ENCODE data around the gene TNFSF4. TPM values are rescaled to one million over a fixed set of nuclear protein-coding genes. Genes with fewer than 3 reads are reported as not detected.

Gene TNFSF4
- total RNA-seq, 2 experiments from 2014 or later = 0.17 to 0.33 TPM

DNA sequence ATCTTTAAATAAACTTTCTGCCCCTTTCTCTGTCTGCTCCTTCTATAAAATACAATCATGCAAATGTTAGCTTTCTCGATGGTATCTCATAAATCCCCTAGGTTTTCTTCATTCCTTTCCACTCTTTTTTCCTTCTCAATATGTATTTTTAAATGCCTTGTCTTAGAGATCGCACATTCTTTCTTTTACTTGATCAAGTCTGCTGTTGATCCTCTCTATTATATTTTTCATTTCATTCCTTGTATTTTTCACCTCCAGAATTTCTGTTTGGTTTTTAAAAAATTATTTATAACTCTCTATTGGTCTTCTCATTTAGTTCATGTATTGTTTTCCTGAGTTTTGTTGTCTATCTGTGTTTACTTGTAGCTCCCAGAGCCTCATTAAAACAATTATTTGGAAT is 36.0 kb downstream of the TNFSF4 start:
- H3K27ac ChIP-seq (ENCODE audit: low read depth in 1 of 2, low read length in 2 of 2) = no peak overlapping the region
- H3K36me3 ChIP-seq (ENCODE audit: insufficient read depth, low read length) = no peaks in the 10 kb centered on the region
- POLR2A ChIA-PET = no interaction called here
- intact Hi-C loops (cut with DNase I, micrococcal nuclease) = no loop called here
- Mint-ChIP-seq H3K4me3 (no peak overlapping the region), H3K36me3 (ENCODE audit: low read depth) (peaks cover 19% of the 10 kb centered on the region), H3K27me3 (no peaks in the 10 kb centered on the region), H3K4me1 (ENCODE audit: low read depth) (peaks cover 7% of the 10 kb centered on the region), H3K9me3 (peaks cover 30% of the 10 kb centered on the region), H3K27ac (no peak overlapping the region)
- CTCF ChIA-PET = interaction anchor here (0.7 to 1.2 kb wide), 2 partner anchors 9 to 346 kb away, joined by 3 to 4 read pairs; no protein-coding TSS in a partner anchor
- no peaks in the 10 kb centered on the region for H3K27me3 ChIP-seq (ENCODE audit: control insufficient read depth in 1 of 2, insufficient read depth in 2 of 2, low read length in 2 of 2)
- DNase-seq (no peak), ATAC-seq (ENCODE audit: poor library complexity) (no peak)
- no peak overlapping the region for H3K4me3 ChIP-seq (ENCODE audit: low read length)
- TF ChIP-seq, protein P1, sequence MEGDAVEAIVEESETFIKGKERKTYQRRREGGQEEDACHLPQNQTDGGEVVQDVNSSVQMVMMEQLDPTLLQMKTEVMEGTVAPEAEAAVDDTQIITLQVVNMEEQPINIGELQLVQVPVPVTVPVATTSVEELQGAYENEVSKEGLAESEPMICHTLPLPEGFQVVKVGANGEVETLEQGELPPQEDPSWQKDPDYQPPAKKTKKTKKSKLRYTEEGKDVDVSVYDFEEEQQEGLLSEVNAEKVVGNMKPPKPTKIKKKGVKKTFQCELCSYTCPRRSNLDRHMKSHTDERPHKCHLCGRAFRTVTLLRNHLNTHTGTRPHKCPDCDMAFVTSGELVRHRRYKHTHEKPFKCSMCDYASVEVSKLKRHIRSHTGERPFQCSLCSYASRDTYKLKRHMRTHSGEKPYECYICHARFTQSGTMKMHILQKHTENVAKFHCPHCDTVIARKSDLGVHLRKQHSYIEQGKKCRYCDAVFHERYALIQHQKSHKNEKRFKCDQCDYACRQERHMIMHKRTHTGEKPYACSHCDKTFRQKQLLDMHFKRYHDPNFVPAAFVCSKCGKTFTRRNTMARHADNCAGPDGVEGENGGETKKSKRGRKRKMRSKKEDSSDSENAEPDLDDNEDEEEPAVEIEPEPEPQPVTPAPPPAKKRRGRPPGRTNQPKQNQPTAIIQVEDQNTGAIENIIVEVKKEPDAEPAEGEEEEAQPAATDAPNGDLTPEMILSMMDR (IDR thresholded peaks at IDR 0.05) = no peak
- H3K4me1 ChIP-seq (ENCODE audit: insufficient read depth, low read length) = no peaks in the 10 kb centered on the region
- peaks cover 12 to 29% of the 10 kb centered on the region in 2 experiments for H3K9me3 ChIP-seq (ENCODE audit: control insufficient read depth in 1 of 2, insufficient read depth in 1 of 2, low read length in 2 of 2)

DNA sequence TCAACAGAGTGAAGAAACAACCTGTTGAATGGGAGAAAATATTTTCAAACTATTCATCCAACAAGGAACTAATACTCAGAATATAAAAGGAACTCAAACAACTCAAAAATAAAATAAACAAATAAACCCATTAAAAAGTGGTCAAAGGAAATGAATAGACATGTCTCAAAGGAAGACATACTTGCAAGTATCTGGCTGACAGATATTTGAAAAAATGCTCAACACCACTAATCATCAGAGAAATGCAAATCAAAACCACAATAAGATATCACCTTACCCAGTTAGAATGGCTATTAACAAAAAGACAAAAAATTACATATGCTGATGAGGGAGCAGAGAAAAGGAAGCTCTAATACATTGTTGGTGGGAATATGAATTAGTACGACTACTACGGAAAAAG is 38.2 kb downstream of the TNFSF4 start:
- Mint-ChIP-seq H3K9me3 (peaks cover 18% of the 10 kb centered on the region), H3K27me3 (no peaks in the 10 kb centered on the region), H3K36me3 (ENCODE audit: low read depth) (peaks cover 9% of the 10 kb centered on the region), H3K27ac (no peak overlapping the region), H3K4me1 (ENCODE audit: low read depth) (no peaks in the 10 kb centered on the region), H3K4me3 (no peak overlapping the region)
- Histone ChIP-seq H3K4me3 (ENCODE audit: low read length) (no peak overlapping the region), H3K27me3 (ENCODE audit: control insufficient read depth in 1 of 2, insufficient read depth in 2 of 2, low read length in 2 of 2) (no peaks in the 10 kb centered on the region), H3K9me3 (ENCODE audit: control insufficient read depth in 1 of 2, insufficient read depth in 1 of 2, low read length in 2 of 2) (peaks cover 12 to 24% of the 10 kb centered on the region in 2 experiments), H3K36me3 (ENCODE audit: insufficient read depth, low read length) (no peaks in the 10 kb centered on the region), H3K27ac (ENCODE audit: low read depth in 1 of 2, low read length in 2 of 2) (no peak overlapping the region), H3K4me1 (ENCODE audit: insufficient read depth, low read length) (no peaks in the 10 kb centered on the region)
- DNase-seq (no peak), ATAC-seq (ENCODE audit: poor library complexity) (no peak)
- POLR2A ChIA-PET = no interaction called here
- TF ChIP-seq, protein P1 (IDR thresholded peaks at IDR 0.05) = no peak
- CTCF ChIA-PET = no interaction called here
- intact Hi-C loops (cut with DNase I, micrococcal nuclease) = no loop called here

DNA sequence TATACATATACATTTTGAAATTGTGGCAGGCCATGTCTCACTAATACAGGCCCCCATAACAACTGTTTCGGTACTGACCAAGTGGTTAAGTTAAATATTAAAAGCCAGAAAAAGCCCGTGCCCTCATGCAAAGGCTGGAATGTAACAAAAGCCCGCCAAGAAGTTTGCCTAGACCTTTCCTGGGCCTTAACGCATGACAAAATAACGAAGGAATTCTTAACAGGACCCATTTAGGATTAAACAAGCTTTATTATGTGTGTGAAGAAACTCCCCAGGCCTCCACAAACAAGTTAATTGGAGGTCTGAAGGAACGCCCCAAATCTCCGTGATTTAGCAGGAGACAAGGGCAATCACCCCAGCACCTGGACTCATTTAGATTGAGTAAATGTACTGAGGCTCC is 42.4 kb downstream of the TNFSF4 start:
- Mint-ChIP-seq H3K9me3 (no peaks in the 10 kb centered on the region), H3K4me3 (no peak overlapping the region), H3K27me3 (no peaks in the 10 kb centered on the region)

More for the DNA sequence above, 42.4 kb downstream of the TNFSF4 start:
- no peak overlapping the region for H3K27ac ChIP-seq (ENCODE audit: low read depth in 1 of 2, low read length in 2 of 2)
- intact Hi-C loops (cut with DNase I, micrococcal nuclease) = no loop called here
- no peaks in the 10 kb centered on the region for H3K9me3 ChIP-seq (ENCODE audit: control insufficient read depth in 1 of 2, insufficient read depth in 1 of 2, low read length in 2 of 2)
- no peak for ATAC-seq (ENCODE audit: poor library complexity)
- Mint-ChIP-seq H3K4me1 (ENCODE audit: low read depth) (no peaks in the 10 kb centered on the region), H3K27ac (no peak overlapping the region), H3K36me3 (ENCODE audit: low read depth) (no peaks in the 10 kb centered on the region)
- TF ChIP-seq, protein P1 (IDR thresholded peaks at IDR 0.05) = no peak
- no peaks in the 10 kb centered on the region for H3K27me3 ChIP-seq (ENCODE audit: control insufficient read depth in 1 of 2, insufficient read depth in 2 of 2, low read length in 2 of 2)
- H3K36me3 ChIP-seq (ENCODE audit: insufficient read depth, low read length) = no peaks in the 10 kb centered on the region
- ChIA-PET POLR2A (no interaction called here), CTCF (no interaction called here)
- no peak overlapping the region for H3K4me3 ChIP-seq (ENCODE audit: low read length)
- DNase-seq = no peak
- H3K4me1 ChIP-seq (ENCODE audit: insufficient read depth, low read length) = no peaks in the 10 kb centered on the region

All from CD4-positive, alpha-beta T cell (primary cell).